Dendritic cell treated with granulocyte-macrophage colony-stimulating factor and Interleukin-4, amounts not matched to agents 40 ng/mL and 50 ng/mL, for 4 days (primary cell): ENCODE results near the gene ALPK3.

Experiments used
- H3K27ac Mint-ChIP-seq: one replicate; pipeline ENCODE4 v1.8.0; 2022; ENCODE audit warnings: mild to moderate bottlenecking, mixed read lengths
- H3K27me3 Mint-ChIP-seq: one replicate; pipeline ENCODE4 v1.8.0; 2022; ENCODE audit warnings: mild to moderate bottlenecking, mixed read lengths
- H3K36me3 Mint-ChIP-seq: one replicate; pipeline ENCODE4 v1.8.0; 2022; ENCODE audit warnings: low read depth, mixed read lengths
- H3K4me1 Mint-ChIP-seq: one replicate; pipeline ENCODE4 v1.8.0; 2022; ENCODE audit warnings: low read depth, mixed read lengths
- H3K4me3 Mint-ChIP-seq: one replicate; pipeline ENCODE4 v1.8.0; 2022; ENCODE audit warnings: mild to moderate bottlenecking, moderate library complexity, mixed read lengths
- H3K9me3 Mint-ChIP-seq: one replicate; pipeline ENCODE4 v1.8.0; 2022; ENCODE audit warnings: mixed read lengths
- intact Hi-C: fragments of 100-400 bp; cut with micrococcal nuclease; formaldehyde crosslinking; loops from one replicate; pipeline ENCODE4 v1.15.0; 2022

The ALPK3 gene

GRCh38 chr15:84901540-84901939 is 84.4 kb downstream of the ALPK3 start:
- H3K27me3 Mint-ChIP-seq = peaks cover 1% of the 10 kb centered on the region
- peaks cover 9% of the 10 kb centered on the region for H3K9me3 Mint-ChIP-seq
- no peaks in the 10 kb centered on the region for H3K36me3 Mint-ChIP-seq
- no peak overlapping the region for H3K4me3 Mint-ChIP-seq
- H3K4me1 Mint-ChIP-seq = no peaks in the 10 kb centered on the region
- intact Hi-C loops = no loop called here
- H3K27ac Mint-ChIP-seq = no peak overlapping the region

- intact Hi-C loops = no loop called here
- peaks cover 1% of the 10 kb centered on the region for H3K27me3 Mint-ChIP-seq
- no peak overlapping the region for H3K27ac Mint-ChIP-seq
- no peaks in the 10 kb centered on the region for H3K36me3 Mint-ChIP-seq
- no peaks in the 10 kb centered on the region for H3K4me1 Mint-ChIP-seq
- H3K4me3 Mint-ChIP-seq = no peak overlapping the region
- peaks cover 9% of the 10 kb centered on the region for H3K9me3 Mint-ChIP-seq
Observed at GRCh38 chr15:84903751-84904150, 86.6 kb downstream of the ALPK3 start.

GRCh38 chr15:84904419-84904818 is 87.3 kb downstream of the ALPK3 start:
- Mint-ChIP-seq H3K27ac (no peak overlapping the region), H3K36me3 (no peaks in the 10 kb centered on the region), H3K9me3 (peaks cover 9% of the 10 kb centered on the region), H3K27me3 (no peaks in the 10 kb centered on the region), H3K4me3 (no peak overlapping the region), H3K4me1 (no peaks in the 10 kb centered on the region)
- intact Hi-C loops = no loop called here

- intact Hi-C loops = no loop called here
Observed at GRCh38 chr15:84905016-84905916, 88.1 kb downstream of the ALPK3 start.

GRCh38 chr15:84907731-84908130 is 90.6 kb downstream of the ALPK3 start:
- no peak overlapping the region for H3K4me3 Mint-ChIP-seq
- H3K36me3 Mint-ChIP-seq = no peaks in the 10 kb centered on the region
- H3K4me1 Mint-ChIP-seq = peaks cover 5% of the 10 kb centered on the region
- no peaks in the 10 kb centered on the region for H3K27me3 Mint-ChIP-seq
- no peaks in the 10 kb centered on the region for H3K9me3 Mint-ChIP-seq
- no peak overlapping the region for H3K27ac Mint-ChIP-seq
- intact Hi-C loops = no loop called here

More at GRCh38 chr15:84905016-84905916, 88.1 kb downstream of the ALPK3 start:
- Mint-ChIP-seq H3K9me3 (peaks cover 9% of the 10 kb centered on the region), H3K4me3 (no peak overlapping the region), H3K27ac (no peak overlapping the region), H3K4me1 (no peaks in the 10 kb centered on the region), H3K27me3 (no peaks in the 10 kb centered on the region), H3K36me3 (no peaks in the 10 kb centered on the region)

GRCh38 chr15:84908564-84908963 is 91.4 kb downstream of the ALPK3 start:
- intact Hi-C loops = no loop called here
- peaks cover 5% of the 10 kb centered on the region for H3K4me1 Mint-ChIP-seq
- no peaks in the 10 kb centered on the region for H3K27me3 Mint-ChIP-seq
- H3K4me3 Mint-ChIP-seq = no peak overlapping the region
- no peaks in the 10 kb centered on the region for H3K9me3 Mint-ChIP-seq
- H3K36me3 Mint-ChIP-seq = no peaks in the 10 kb centered on the region
- H3K27ac Mint-ChIP-seq = no peak overlapping the region

GRCh38 chr15:84909029-84909428 is 91.9 kb downstream of the ALPK3 start:
- Mint-ChIP-seq H3K27ac (no peak overlapping the region), H3K36me3 (no peaks in the 10 kb centered on the region), H3K9me3 (no peaks in the 10 kb centered on the region), H3K4me1 (peaks cover 5% of the 10 kb centered on the region), H3K27me3 (no peaks in the 10 kb centered on the region), H3K4me3 (no peak overlapping the region)
- intact Hi-C loops = no loop called here

- Mint-ChIP-seq H3K36me3 (no peaks in the 10 kb centered on the region), H3K4me3 (no peak overlapping the region), H3K4me1 (peaks cover 8% of the 10 kb centered on the region), H3K27ac (no peak overlapping the region), H3K27me3 (peaks cover 2% of the 10 kb centered on the region), H3K9me3 (no peaks in the 10 kb centered on the region)
- intact Hi-C loops = no loop called here
Observed at GRCh38 chr15:84909782-84910181, 92.6 kb downstream of the ALPK3 start.

- Mint-ChIP-seq H3K4me3 (no peak overlapping the region), H3K4me1 (peaks cover 16% of the 10 kb centered on the region), H3K27me3 (peaks cover 4% of the 10 kb centered on the region), H3K36me3 (no peaks in the 10 kb centered on the region), H3K9me3 (no peaks in the 10 kb centered on the region), H3K27ac (no peak overlapping the region)
- intact Hi-C loops = no loop called here
Observed at GRCh38 chr15:84910928-84911623, 93.9 kb downstream of the ALPK3 start.

GRCh38 chr15:84911879-84912660 is 94.9 kb downstream of the ALPK3 start:
- Mint-ChIP-seq H3K9me3 (no peaks in the 10 kb centered on the region), H3K27ac (no peak overlapping the region), H3K4me3 (no peak overlapping the region), H3K4me1 (peaks cover 16% of the 10 kb centered on the region), H3K27me3 (peaks cover 4% of the 10 kb centered on the region), H3K36me3 (no peaks in the 10 kb centered on the region)
- intact Hi-C loops = no loop called here

- peaks cover 4% of the 10 kb centered on the region for H3K27me3 Mint-ChIP-seq
- no peaks in the 10 kb centered on the region for H3K9me3 Mint-ChIP-seq
- intact Hi-C loops = no loop called here
- no peaks in the 10 kb centered on the region for H3K36me3 Mint-ChIP-seq
- H3K27ac Mint-ChIP-seq = no peak overlapping the region
- H3K4me3 Mint-ChIP-seq = no peak overlapping the region
- H3K4me1 Mint-ChIP-seq = peaks cover 16% of the 10 kb centered on the region
Observed at GRCh38 chr15:84913360-84913723, 96.2 kb downstream of the ALPK3 start.

- Mint-ChIP-seq H3K36me3 (no peaks in the 10 kb centered on the region), H3K27ac (no peak overlapping the region), H3K4me3 (no peak overlapping the region), H3K27me3 (peaks cover 4% of the 10 kb centered on the region), H3K9me3 (no peaks in the 10 kb centered on the region), H3K4me1 (peaks cover 16% of the 10 kb centered on the region)
- intact Hi-C loops = no loop called here
Observed at GRCh38 chr15:84914351-84914750, 97.2 kb downstream of the ALPK3 start.

GRCh38 chr15:84914909-84915605 is 97.9 kb downstream of the ALPK3 start:
- Mint-ChIP-seq H3K36me3 (no peaks in the 10 kb centered on the region), H3K4me1 (peaks cover 16% of the 10 kb centered on the region), H3K27ac (no peak overlapping the region), H3K9me3 (no peaks in the 10 kb centered on the region), H3K4me3 (no peak overlapping the region), H3K27me3 (peaks cover 4% of the 10 kb centered on the region)
- intact Hi-C loops = no loop called here
